ENCODE measurements around the gene TNFRSF8.

- TF ChIP-seq CTCF (IDR thresholded peaks at IDR 0.05), result no peak
- no peak for TF ChIP-seq POLR2A (IDR thresholded peaks at IDR 0.05)
These were observed 101.1 kb downstream of the TNFRSF8 start for GRCh38 chr1:12164210-12164609.

Data from thyroid gland (tissue), 4 donors.